WERI-Rb-1 (cell line): ENCODE data around the gene VPREB1.
"Not testable (repeated sequence)": the region's sequence is repeated elsewhere in the genome, so short reads cannot be mapped to it uniquely, and the experiment has no call there.

Source experiments
- DNase-seq: peaks from one replicate; pipeline ENCODE4 v3.0.0-alpha.2; 2020
- H3K27ac ChIP-seq: fragments of 250-450 bp; sonication (Bioruptor Pico); 2 replicates; pipeline ENCODE4 v1.5.1; 2020; ENCODE audit warnings: mild to moderate bottlenecking, moderate library complexity
- H3K27me3 ChIP-seq: fragments of 250-450 bp; sonication (Bioruptor Pico); 2 replicates; pipeline ENCODE4 v1.5.1; 2021; ENCODE audit warnings: mild to moderate bottlenecking, low read depth, moderate library complexity; ENCODE audit not compliant: insufficient read depth, severe bottlenecking
- H3K36me3 ChIP-seq: fragments of 250-450 bp; sonication (Bioruptor Pico); 2 replicates; pipeline ENCODE4 v1.5.1; 2020; ENCODE audit warnings: mild to moderate bottlenecking, moderate library complexity
- H3K4me3 ChIP-seq: 2 replicates; pipeline ENCODE4 v1.5.1; 2011; ENCODE audit warnings: low read depth, mild to moderate bottlenecking, control low read depth, low read length
- H3K9me3 ChIP-seq: fragments of 250-450 bp; sonication (Bioruptor Pico); 2 replicates; pipeline ENCODE4 v1.5.1; 2021; ENCODE audit warnings: mild to moderate bottlenecking, moderate library complexity; ENCODE audit not compliant: severe bottlenecking
- TF ChIP-seq, protein P1 (sequence below): IDR thresholded peaks from 2 replicates; pipeline ENCODE4 v1.5.1; 2011; ENCODE audit warnings: low read depth, mild to moderate bottlenecking, control low read depth, inconsistent platforms, low read length

Gene VPREB1

DNA sequence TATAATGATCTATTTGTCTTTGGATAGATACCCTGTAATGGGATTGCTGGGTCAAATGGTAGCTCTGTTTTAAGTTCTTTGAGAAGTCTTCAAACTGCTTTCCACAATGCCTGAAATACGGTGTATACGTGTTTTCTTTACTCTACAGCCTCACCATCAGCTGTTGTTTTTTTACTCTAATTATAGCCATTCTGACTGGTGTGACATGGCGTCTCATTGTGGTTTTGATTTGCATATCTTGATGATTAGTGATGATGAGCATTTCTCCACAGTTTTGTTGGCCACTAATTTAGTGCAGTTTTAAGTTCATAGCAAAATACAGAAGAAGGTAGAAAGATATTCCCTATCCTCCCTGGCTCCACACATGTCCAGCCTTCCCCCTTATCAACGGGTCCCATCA is 26.3 kb upstream of the VPREB1 start:
- TF ChIP-seq, protein P1, sequence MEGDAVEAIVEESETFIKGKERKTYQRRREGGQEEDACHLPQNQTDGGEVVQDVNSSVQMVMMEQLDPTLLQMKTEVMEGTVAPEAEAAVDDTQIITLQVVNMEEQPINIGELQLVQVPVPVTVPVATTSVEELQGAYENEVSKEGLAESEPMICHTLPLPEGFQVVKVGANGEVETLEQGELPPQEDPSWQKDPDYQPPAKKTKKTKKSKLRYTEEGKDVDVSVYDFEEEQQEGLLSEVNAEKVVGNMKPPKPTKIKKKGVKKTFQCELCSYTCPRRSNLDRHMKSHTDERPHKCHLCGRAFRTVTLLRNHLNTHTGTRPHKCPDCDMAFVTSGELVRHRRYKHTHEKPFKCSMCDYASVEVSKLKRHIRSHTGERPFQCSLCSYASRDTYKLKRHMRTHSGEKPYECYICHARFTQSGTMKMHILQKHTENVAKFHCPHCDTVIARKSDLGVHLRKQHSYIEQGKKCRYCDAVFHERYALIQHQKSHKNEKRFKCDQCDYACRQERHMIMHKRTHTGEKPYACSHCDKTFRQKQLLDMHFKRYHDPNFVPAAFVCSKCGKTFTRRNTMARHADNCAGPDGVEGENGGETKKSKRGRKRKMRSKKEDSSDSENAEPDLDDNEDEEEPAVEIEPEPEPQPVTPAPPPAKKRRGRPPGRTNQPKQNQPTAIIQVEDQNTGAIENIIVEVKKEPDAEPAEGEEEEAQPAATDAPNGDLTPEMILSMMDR = no peak
- Histone ChIP-seq H3K36me3 (no peaks in the 10 kb centered on the region), H3K9me3 (no peaks in the 10 kb centered on the region), H3K27me3 (no peaks in the 10 kb centered on the region), H3K27ac (no peak overlapping the region), H3K4me3 (no peak overlapping the region)
- DNase-seq = no peak

DNA sequence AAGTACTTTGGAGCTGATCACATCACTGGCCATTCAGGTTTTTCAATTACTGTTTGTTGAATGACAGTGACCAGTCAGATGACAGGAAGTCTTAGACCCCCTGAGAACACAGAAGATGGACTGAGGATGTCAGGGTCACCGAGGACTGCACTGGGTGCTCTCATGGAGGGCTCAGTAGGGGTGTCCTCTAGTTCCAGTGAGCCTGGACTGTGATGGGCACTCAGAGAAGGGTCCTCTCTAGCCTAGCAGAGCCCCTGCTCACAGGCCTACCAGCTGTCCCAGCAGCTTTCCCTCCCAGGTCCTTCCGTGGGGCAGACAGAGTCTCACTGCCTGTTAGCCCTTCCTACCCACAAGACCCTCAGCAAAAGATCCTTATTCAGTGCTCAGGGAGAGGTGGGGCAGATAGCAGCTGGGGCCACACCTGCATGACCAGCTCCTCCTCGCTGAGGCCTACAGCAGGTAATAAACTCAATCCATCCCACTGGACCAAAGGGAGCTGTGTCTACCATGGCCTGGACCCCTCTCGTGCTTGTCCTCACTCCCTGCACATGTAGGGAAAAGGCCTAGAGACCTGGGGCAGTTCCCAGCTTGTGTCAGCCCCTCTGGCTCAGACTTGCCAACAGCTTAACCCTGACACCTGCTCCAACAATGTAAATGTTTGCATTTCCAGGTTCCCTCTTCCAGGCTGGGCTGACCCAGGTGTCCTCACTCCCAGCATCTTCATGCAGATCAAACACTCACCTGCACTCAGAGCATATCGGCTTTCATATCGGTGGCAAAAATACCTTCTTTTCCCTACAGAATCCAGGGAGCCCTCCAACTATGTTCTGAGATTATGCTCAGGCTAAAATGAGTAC is 25.2 kb upstream of the VPREB1 start:
- DNase-seq = no peak
- Histone ChIP-seq H3K27me3 (no peaks in the 10 kb centered on the region), H3K4me3 (no peak overlapping the region), H3K36me3 (no peaks in the 10 kb centered on the region), H3K9me3 (no peaks in the 10 kb centered on the region), H3K27ac (no peak overlapping the region)
- TF ChIP-seq, protein P1 = no peak

- DNase-seq, H3K27me3 ChIP-seq, H3K27ac ChIP-seq, H3K36me3 ChIP-seq, H3K4me3 ChIP-seq, H3K9me3 ChIP-seq: not testable (repeated sequence)
Observed at GRCh38 chr22:22221043-22221442, 23.5 kb upstream of the VPREB1 start.

DNA sequence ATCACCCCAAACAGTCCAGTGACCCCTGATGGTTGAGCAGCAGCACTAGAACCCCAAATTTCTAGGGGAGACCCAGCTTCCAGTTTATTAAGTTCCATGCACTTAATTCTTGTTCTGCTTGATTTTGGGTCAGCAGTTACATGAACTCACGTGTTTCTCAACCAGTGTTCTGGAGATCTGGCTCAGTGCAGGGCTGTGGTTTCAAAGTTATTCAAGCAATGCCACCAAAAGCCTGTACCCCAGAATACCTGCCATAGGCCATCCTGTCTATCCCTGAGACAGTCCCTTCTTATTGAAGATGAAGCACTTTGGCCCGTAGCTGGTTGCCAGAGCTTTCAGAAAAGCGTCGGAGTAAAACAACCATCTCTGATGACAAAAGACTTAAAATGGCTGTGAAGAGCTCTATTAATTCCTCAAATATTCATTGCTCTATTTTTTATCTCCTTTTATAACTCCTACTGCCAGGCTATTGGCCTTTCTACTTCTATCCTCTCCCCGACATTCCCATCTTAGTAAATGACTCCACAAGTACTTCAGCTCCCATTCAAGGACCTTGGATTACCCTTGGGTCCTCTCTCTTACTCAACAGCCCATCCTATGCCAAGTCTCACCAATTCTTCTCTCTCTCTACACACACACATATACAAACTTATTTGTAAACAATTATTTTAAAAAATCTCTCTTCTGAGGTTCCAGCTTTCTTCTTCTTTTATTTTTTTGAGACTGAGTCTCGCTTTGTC is 18.0 kb upstream of the VPREB1 start:
- peaks cover 2% of the 10 kb centered on the region for H3K27me3 ChIP-seq
- H3K36me3 ChIP-seq = no peaks in the 10 kb centered on the region
- no peaks in the 10 kb centered on the region for H3K9me3 ChIP-seq
- H3K4me3 ChIP-seq = no peak overlapping the region
- H3K27ac ChIP-seq = no peak overlapping the region
- no peak for DNase-seq
- TF ChIP-seq, protein P1 = no peak

DNA sequence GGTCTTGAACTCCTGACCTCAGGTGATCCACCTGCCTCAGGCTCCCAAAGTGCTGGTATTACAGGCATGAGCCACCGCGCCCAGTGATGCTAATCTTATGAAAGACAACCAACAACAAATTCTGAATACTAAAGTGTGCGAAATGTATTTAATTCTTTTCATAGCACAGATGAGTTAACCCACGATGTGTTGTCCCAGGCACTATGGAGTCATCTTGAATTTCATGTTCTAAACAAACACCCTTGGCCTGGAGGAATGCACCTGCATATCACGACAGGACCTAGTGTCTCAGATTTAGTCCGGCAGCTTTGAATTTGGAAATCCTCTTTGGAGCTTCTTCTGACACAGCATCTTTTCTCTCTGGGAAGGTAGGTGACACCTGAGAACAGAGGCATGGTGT is 16.2 kb upstream of the VPREB1 start:
- Histone ChIP-seq H3K27ac (no peak overlapping the region), H3K4me3 (no peak overlapping the region), H3K36me3 (no peaks in the 10 kb centered on the region), H3K27me3 (peaks cover 2% of the 10 kb centered on the region), H3K9me3 (no peaks in the 10 kb centered on the region)
- TF ChIP-seq, protein P1 = no peak
- no peak for DNase-seq

- H3K9me3 ChIP-seq = no peaks in the 10 kb centered on the region
- no peak for DNase-seq
- no peak overlapping the region for H3K4me3 ChIP-seq
- H3K27ac ChIP-seq = no peak overlapping the region
- TF ChIP-seq, protein P1 = no peak
- peaks cover 2% of the 10 kb centered on the region for H3K27me3 ChIP-seq
- H3K36me3 ChIP-seq = no peaks in the 10 kb centered on the region
Observed at GRCh38 chr22:22228921-22229320, 15.7 kb upstream of the VPREB1 start.
